Endothelial cell of umbilical vein (primary cell): Measurements from ENCODE around the gene PCGF3. TPM values are rescaled to one million over a fixed set of nuclear protein-coding genes. Genes with fewer than 3 reads are reported as not detected.

Experiments used
- BruUV-seq: library from RNA; stranded (reverse); fragments of 400-500 nt; replicated peaks from 2 replicates; lab custom pipeline; 2021; lab: Mats Ljungman, UMichigan
- CTCF ChIA-PET: fragments of 300-600, 350-600 bp; sonication (Branson Sonifier 250); formaldehyde crosslinking; loops from one replicate; lab custom pipeline; 2021; ENCODE audit warnings: antibody characterized with exemption, inconsistent platforms; lab: Charles Lee
- POLR2A ChIA-PET: fragments of 300-600, 350-600 bp; sonication (Branson Sonifier 250); formaldehyde crosslinking; loops from one replicate; lab custom pipeline; 2021; ENCODE audit warnings: antibody characterized with exemption, inconsistent platforms; lab: Charles Lee
- DNase-seq: peaks from one replicate; pipeline ENCODE4 v3.0.0-alpha.2; 2011; ENCODE audit warnings: low read depth, low spot score
- FAIRE-seq: peaks from 2 replicates; lab custom pipeline; 2011; peaks lifted over from hg19 to GRCh38; lab: Jason Lieb, UNC
- H2AFZ ChIP-seq: 2 replicates; pipeline ENCODE4 v1.6.0; 2012; ENCODE audit warnings: low read depth, low read length, control low read depth, inconsistent platforms
- H3K27ac ChIP-seq: 2 replicates; pipeline ENCODE4 v1.5.1; 2011; ENCODE audit warnings: low read depth, mild to moderate bottlenecking, control low read depth, low read length, moderate library complexity; ENCODE audit not compliant: insufficient read depth
- H3K27me3 ChIP-seq, 2 experiments: 2 replicates each; pipeline versions ENCODE4 v1.6.0 to v1.6.1; 2011; ENCODE audit warnings: low read length in 2 of 2, mixed read lengths in 1 of 2; ENCODE audit not compliant: control insufficient read depth in 2 of 2, insufficient read depth in 2 of 2
- H3K36me3 ChIP-seq, 2 experiments: 2 replicates in 1 of 2; 3 replicates in 1 of 2; pipeline ENCODE4 v1.5.1; 2011; ENCODE audit warnings: low read length in 2 of 2, mild to moderate bottlenecking in 1 of 2, moderate library complexity in 1 of 2; ENCODE audit not compliant: control insufficient read depth in 2 of 2, insufficient read depth in 2 of 2; ENCODE audit errors: extremely low read depth in 1 of 2
- H3K4me1 ChIP-seq: 3 replicates; pipeline ENCODE4 v1.5.1; 2011; ENCODE audit warnings: mild to moderate bottlenecking, low read length; ENCODE audit not compliant: control insufficient read depth, insufficient read depth; ENCODE audit errors: extremely low read depth
- H3K4me2 ChIP-seq: 2 replicates; pipeline ENCODE4 v1.6.1; 2011; ENCODE audit warnings: low read length, control low read depth, mixed read lengths; ENCODE audit not compliant: insufficient read depth
- H3K4me3 ChIP-seq, 3 experiments: fragments of 200-600 bp in 1 of 3; sonication (generic), shearing (Covaris generic) in 1 of 3; replicated peaks in 1 of 3; 2 replicates each; pipeline ENCODE4 v1.5.1; 2011 to 2016; ENCODE audit warnings: control low read depth in 3 of 3, low read length in 3 of 3, mild to moderate bottlenecking in 2 of 3, inconsistent platforms in 1 of 3, low read depth in 1 of 3, moderate library complexity in 1 of 3; ENCODE audit not compliant: insufficient read depth in 1 of 3
- H3K79me2 ChIP-seq: 2 replicates; pipeline ENCODE4 v1.6.0; 2012; ENCODE audit warnings: low read length, inconsistent platforms; ENCODE audit not compliant: control insufficient read depth, insufficient read depth
- H3K9ac ChIP-seq: replicated peaks from 2 replicates; pipeline ENCODE3; 2011; ENCODE audit warnings: low read length, control low read depth; ENCODE audit not compliant: insufficient read depth; ENCODE audit errors: extremely low read depth
- H3K9me1 ChIP-seq: replicated peaks from 3 replicates; pipeline ENCODE4 v1.6.0; 2011; ENCODE audit warnings: mild to moderate bottlenecking, low read length; ENCODE audit not compliant: control insufficient read depth, insufficient read depth; ENCODE audit errors: extremely low read depth
- H3K9me3 ChIP-seq: replicated peaks from 2 replicates; pipeline ENCODE4 v1.5.1; 2012; ENCODE audit warnings: low read length, inconsistent platforms; ENCODE audit not compliant: control insufficient read depth, insufficient read depth
- H4K20me1 ChIP-seq: replicated peaks from 2 replicates; pipeline ENCODE3; 2011; ENCODE audit warnings: mild to moderate bottlenecking, low read length; ENCODE audit not compliant: control insufficient read depth, insufficient read depth; ENCODE audit errors: extremely low read depth
- CTCF ChIP-seq, 2 donors: IDR thresholded peaks; 1 replicate in 1 of 2; 2 replicates in 1 of 2; pipeline ENCODE4 v1.5.1; 2011; ENCODE audit warnings: low read length in 2 of 2, mild to moderate bottlenecking in 2 of 2, moderate library complexity in 2 of 2, control low read depth in 1 of 2, inconsistent platforms in 1 of 2, low read depth in 1 of 2; ENCODE audit not compliant: insufficient read depth in 1 of 2; ENCODE audit errors: extremely low read depth in 1 of 2
- EZH2 ChIP-seq: IDR thresholded peaks from 2 replicates; pipeline ENCODE4 v1.6.1; 2012; ENCODE audit warnings: borderline replicate concordance, low read depth, mild to moderate bottlenecking, moderate library complexity, low read length, inconsistent platforms; ENCODE audit not compliant: severe bottlenecking
- FOS ChIP-seq: IDR thresholded peaks from 2 replicates; pipeline ENCODE4 v1.6.1; 2011; ENCODE audit warnings: mild to moderate bottlenecking, low read length, moderate library complexity, borderline replicate concordance; ENCODE audit not compliant: insufficient read depth
- GATA2 ChIP-seq: IDR thresholded peaks from 2 replicates; pipeline ENCODE4 v1.7.0; 2011; ENCODE audit warnings: low read depth, mild to moderate bottlenecking, moderate library complexity, mixed read lengths, low read length; ENCODE audit not compliant: insufficient read length, insufficient read depth
- JUN ChIP-seq: IDR thresholded peaks from 2 replicates; pipeline ENCODE4 v1.6.1; 2011; ENCODE audit warnings: borderline replicate concordance, low read depth; ENCODE audit not compliant: insufficient read length, insufficient read depth
- MYC ChIP-seq: IDR thresholded peaks from one replicate; pipeline ENCODE4 v1.6.1; 2011; ENCODE audit warnings: mild to moderate bottlenecking, low read depth, low read length
- POLR2A ChIP-seq: IDR thresholded peaks from 2 replicates; pipeline ENCODE4 v1.6.1; 2012; ENCODE audit warnings: low read depth, mild to moderate bottlenecking, control low read depth, low read length
- POLR2AphosphoS5 ChIP-seq: IDR thresholded peaks from 2 replicates; pipeline ENCODE4 v1.6.1; 2012; ENCODE audit warnings: low read depth, mild to moderate bottlenecking, control low read depth, low read length, moderate library complexity; ENCODE audit not compliant: insufficient read depth
- dilution Hi-C: fragments of 300-500 bp; cut with MboI; formaldehyde crosslinking; loops from one replicate; pipeline ENCODE4 v1.15.0; 2019; ENCODE audit warnings: low sequenced_read_pairs; ENCODE audit not compliant: extremely low pct_ligation_motif_present
- intact Hi-C: fragments of 100-400 bp; cut with micrococcal nuclease; formaldehyde crosslinking; loops from one replicate; pipeline ENCODE4 v1.10.0; 2022
- polyA plus RNA-seq, 4 experiments: library from polyadenylated mRNA; depleted of rRNA in 3 of 4; stranded (reverse) in 3 of 4; unstranded in 1 of 4; fragments of >200 nt; gene quantifications; 2 replicates each; pipeline versions ENCODE4 v1.2.1 to v1.2.3, GENCODE V29; 2011 to 2012; ENCODE audit warnings: missing spikeins in 1 of 4
- total RNA-seq: library from RNA; stranded (reverse); gene quantifications from 2 replicates; pipeline ENCODE4 v1.2.3, GENCODE V29; 2021
- TF ChIP-seq, protein P1 (sequence below): IDR thresholded peaks from 2 replicates; pipeline ENCODE4 v1.6.1; 2011; ENCODE audit not compliant: insufficient read depth, insufficient read length

PCGF3 gene
- total and polyA plus RNA-seq, 2 donors (not counting 3 experiments of a cell fraction or from before 2014, with no cell fraction given) = 70.2 to 91.8 TPM

DNA sequence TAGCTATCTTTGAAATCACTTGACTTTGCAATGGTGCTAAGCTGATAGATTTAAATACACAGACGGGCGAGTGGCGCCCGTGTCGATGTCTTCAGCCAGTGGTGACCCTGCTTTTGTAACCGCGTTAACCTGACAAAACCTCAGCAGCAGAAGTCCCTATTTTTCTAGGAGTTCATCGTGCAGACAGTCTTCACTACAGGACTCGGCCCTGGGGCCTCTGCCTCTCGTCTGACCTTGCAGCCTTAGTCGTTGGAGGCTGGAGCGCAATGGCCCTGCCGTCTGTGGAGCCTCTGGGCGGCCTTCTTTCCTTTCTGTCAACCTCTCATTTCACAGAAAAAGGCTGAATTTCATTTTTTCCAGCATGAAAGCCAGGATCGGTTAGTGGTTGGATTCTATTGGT, 62.4 kb downstream of the PCGF3 start:
- intact Hi-C loops = no loop called here

More for the DNA sequence above, 62.4 kb downstream of the PCGF3 start:
- Histone ChIP-seq H3K4me1 (no peaks in the 10 kb centered on the region), H3K36me3 (peaks cover 14 to 38% of the 10 kb centered on the region in 2 experiments), H3K27me3 (no peaks in the 10 kb centered on the region), H4K20me1 (no peaks in the 10 kb centered on the region), H3K79me2 (peaks cover 40% of the 10 kb centered on the region), H3K9me1 (no peaks in the 10 kb centered on the region), H3K4me2 (no peak overlapping the region), H3K4me3 (no peak overlapping the region), H3K9ac (no peak overlapping the region), H3K27ac (no peak overlapping the region), H3K9me3 (no peaks in the 10 kb centered on the region), H2AFZ (no peak overlapping the region)
- TF ChIP-seq EZH2 = no peak
- TF ChIP-seq CTCF (IDR thresholded peaks at IDR 0.05; ENCODE audit: extremely low read depth in 1 of 2, insufficient read depth in 1 of 2, low read depth in 1 of 2, low read length in 2 of 2) = no peak
- peak; percentile 12 for TF ChIP-seq POLR2AphosphoS5
- no peak for TF ChIP-seq GATA2
- TF ChIP-seq JUN = no peak
- TF ChIP-seq, protein P1, sequence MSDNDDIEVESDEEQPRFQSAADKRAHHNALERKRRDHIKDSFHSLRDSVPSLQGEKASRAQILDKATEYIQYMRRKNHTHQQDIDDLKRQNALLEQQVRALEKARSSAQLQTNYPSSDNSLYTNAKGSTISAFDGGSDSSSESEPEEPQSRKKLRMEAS = no peak
- no peak for TF ChIP-seq FOS
- no peak for TF ChIP-seq MYC
- peak; percentile 21 for TF ChIP-seq POLR2A
- CTCF ChIA-PET = interaction anchor here (2.3 kb wide), 1 partner anchor 26 kb away, joined by 6 read pairs; no protein-coding TSS in a partner anchor
- POLR2A ChIA-PET = no interaction called here
- dilution Hi-C loops = no loop called here
- BruUV-seq = TSS peak; percentile 12
- FAIRE-seq (no peak), DNase-seq (no peak)
